Uterus (tissue), 2 donors: ENCODE data around the gene BCAR3.

Source experiments
- CTCF ChIP-seq, 4 experiments: fragments of 200-600 bp in 2 of 4; fragments of 450-650 bp in 2 of 4; sonication (generic) in 2 of 4; IDR thresholded peaks; one replicate each; pipeline ENCODE4 v1.5.1; 2016 to 2019; ENCODE audit warnings: antibody characterized with exemption in 4 of 4, mild to moderate bottlenecking in 2 of 4, moderate library complexity in 1 of 4
- POLR2A ChIP-seq, 2 donors: fragments of 450-650 bp; IDR thresholded peaks; one replicate each; pipeline ENCODE4 v1.6.1; 2016; ENCODE audit warnings: antibody characterized with exemption in 2 of 2, mild to moderate bottlenecking in 1 of 2, moderate library complexity in 1 of 2

- TF ChIP-seq CTCF (IDR thresholded peaks at IDR 0.05): no peak
- TF ChIP-seq POLR2A (IDR thresholded peaks at IDR 0.05): no peak
These were observed 65.2 kb downstream of the BCAR3 start for GRCh38 chr1:93616221-93616995.
